Astrocyte (in vitro differentiated cells and primary cell): ENCODE data around the gene NBPF3.

ENCODE experiments used
- EZH2 ChIP-seq: IDR thresholded peaks from 2 replicates; pipeline ENCODE4 v1.6.1; 2012; ENCODE audit warnings: mild to moderate bottlenecking, low read length, inconsistent platforms; ENCODE audit not compliant: insufficient read depth
- TF ChIP-seq, protein P1 (sequence below): IDR thresholded peaks from 2 replicates; pipeline ENCODE4 v1.5.1; 2011; ENCODE audit warnings: low read depth, mild to moderate bottlenecking, inconsistent platforms, low read length, moderate library complexity; ENCODE audit not compliant: insufficient read depth

DNA sequence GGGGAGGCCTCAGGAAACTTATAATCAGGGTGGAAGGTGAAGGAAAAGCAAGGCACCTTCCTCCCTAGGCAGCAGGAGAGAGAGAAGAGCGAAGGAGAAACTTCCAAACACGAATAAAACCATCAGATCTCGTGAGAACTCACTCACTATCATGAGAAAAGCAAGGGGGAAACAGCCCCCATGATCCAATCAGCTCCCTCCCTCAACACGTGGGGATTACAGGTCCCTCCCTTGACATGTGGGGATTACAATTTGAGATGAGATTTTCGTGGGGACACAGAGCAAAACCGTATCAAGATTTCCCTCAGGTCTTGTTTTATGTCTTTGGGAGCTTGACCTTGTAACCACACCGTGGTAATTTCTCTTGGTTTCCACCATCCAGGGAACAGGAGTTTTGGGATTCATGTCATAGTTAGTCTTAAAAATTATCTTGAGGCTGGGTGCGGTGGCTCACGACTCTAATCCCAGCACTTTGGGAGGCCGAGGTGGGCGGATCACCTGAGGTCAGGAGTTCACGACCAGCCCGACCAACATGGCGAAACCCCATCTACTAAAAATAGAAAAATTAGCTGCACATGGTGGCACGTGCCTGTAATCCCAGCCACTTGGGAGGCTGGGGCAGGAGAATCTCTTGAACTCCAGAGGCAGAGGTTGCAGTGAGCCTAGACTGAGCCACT, 47.2 kb upstream of the NBPF3 start:
- TF ChIP-seq, protein P1, sequence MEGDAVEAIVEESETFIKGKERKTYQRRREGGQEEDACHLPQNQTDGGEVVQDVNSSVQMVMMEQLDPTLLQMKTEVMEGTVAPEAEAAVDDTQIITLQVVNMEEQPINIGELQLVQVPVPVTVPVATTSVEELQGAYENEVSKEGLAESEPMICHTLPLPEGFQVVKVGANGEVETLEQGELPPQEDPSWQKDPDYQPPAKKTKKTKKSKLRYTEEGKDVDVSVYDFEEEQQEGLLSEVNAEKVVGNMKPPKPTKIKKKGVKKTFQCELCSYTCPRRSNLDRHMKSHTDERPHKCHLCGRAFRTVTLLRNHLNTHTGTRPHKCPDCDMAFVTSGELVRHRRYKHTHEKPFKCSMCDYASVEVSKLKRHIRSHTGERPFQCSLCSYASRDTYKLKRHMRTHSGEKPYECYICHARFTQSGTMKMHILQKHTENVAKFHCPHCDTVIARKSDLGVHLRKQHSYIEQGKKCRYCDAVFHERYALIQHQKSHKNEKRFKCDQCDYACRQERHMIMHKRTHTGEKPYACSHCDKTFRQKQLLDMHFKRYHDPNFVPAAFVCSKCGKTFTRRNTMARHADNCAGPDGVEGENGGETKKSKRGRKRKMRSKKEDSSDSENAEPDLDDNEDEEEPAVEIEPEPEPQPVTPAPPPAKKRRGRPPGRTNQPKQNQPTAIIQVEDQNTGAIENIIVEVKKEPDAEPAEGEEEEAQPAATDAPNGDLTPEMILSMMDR = no peak
- TF ChIP-seq EZH2 = no peak
